Occipital lobe (tissue), 2 donors: ENCODE measurements around the gene RIMS3. TPM values are rescaled to one million over a fixed set of nuclear protein-coding genes. Genes with fewer than 3 reads are reported as not detected.
A peak's percentile ranks its signal among the peaks of the same experiment; 100 is the strongest.
"Not testable (repeated sequence)": the region's sequence is repeated elsewhere in the genome, so short reads cannot be mapped to it uniquely, and the experiment has no call there.

Experiments used
- DNase-seq: peaks from one replicate; lab custom pipeline; 2025; lab: John Stamatoyannopoulos, UW
- total RNA-seq: library from RNA; depleted of rRNA; stranded (reverse); fragments of >200 nt; gene quantifications from one replicate; pipeline ENCODE4 v1.2.3, GENCODE V29; 2014

The RIMS3 gene
- total RNA-seq = 24.6 TPM

GRCh38 chr1:40665335-40666171, at the start of gene RIMS3:
RIMS3 (minus strand) TSS chr1:40665682; CDS start chr1:40641925, 23,757 bp downstream.
- DNase-seq = peak; percentile 83

- DNase-seq = no peak
These were observed 47.5 kb upstream of the RIMS3 start for GRCh38 chr1:40712997-40713396.

- no peak for DNase-seq
These were observed 47.0 kb upstream of the RIMS3 start for GRCh38 chr1:40712405-40712944.

GRCh38 chr1:40711465-40712404, 46.3 kb upstream of the RIMS3 start:
- DNase-seq = no peak

- DNase-seq = no peak
These were observed 45.3 kb upstream of the RIMS3 start for GRCh38 chr1:40710581-40711315.

GRCh38 chr1:40709802-40710278, 44.4 kb upstream of the RIMS3 start:
- no peak for DNase-seq

GRCh38 chr1:40709100-40709801, 43.8 kb upstream of the RIMS3 start:
- DNase-seq = peak; percentile 88

- no peak for DNase-seq
These were observed 43.2 kb upstream of the RIMS3 start for GRCh38 chr1:40708750-40709099.

- no peak for DNase-seq
These were observed 41.1 kb upstream of the RIMS3 start for GRCh38 chr1:40706626-40707025.

- DNase-seq = no peak
These were observed 39.6 kb upstream of the RIMS3 start for GRCh38 chr1:40704817-40705733.

- no peak for DNase-seq
These were observed 37.8 kb upstream of the RIMS3 start for GRCh38 chr1:40703316-40703715.

- not testable (repeated sequence) for DNase-seq
These were observed 37.3 kb upstream of the RIMS3 start for GRCh38 chr1:40702810-40703209.

- DNase-seq = no peak
These were observed 36.2 kb upstream of the RIMS3 start for GRCh38 chr1:40701684-40702083.

GRCh38 chr1:40699787-40700186, 34.3 kb upstream of the RIMS3 start:
- no peak for DNase-seq

- DNase-seq = no peak
These were observed 32.0 kb upstream of the RIMS3 start for GRCh38 chr1:40697436-40697835.

GRCh38 chr1:40696294-40696693, 30.8 kb upstream of the RIMS3 start:
- no peak for DNase-seq

GRCh38 chr1:40694353-40694874, 28.9 kb upstream of the RIMS3 start:
- DNase-seq = no peak

- DNase-seq = no peak
These were observed 27.9 kb upstream of the RIMS3 start for GRCh38 chr1:40693425-40693824.

- peak; percentile 68 for DNase-seq
These were observed 27.0 kb upstream of the RIMS3 start for GRCh38 chr1:40692429-40692895.
